ENCODE results near the gene XRN1.

DNA sequence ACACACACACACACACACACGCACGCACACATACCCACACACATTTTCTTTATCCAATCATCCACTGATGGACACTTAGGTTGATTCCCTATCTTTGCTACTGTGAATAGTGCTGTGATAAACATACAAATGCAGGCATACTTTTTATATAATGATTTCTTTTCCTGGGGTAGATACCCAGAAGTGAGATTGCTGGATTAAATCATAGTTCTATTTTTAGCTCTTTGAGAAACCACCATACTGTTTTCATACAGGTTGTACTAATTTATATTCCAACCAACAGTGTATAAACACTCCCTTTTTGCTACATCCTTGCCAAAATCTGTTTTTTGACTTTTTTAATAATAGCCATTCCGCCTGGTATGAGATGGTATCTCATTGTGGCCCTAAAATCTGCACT is 127.9 kb downstream of the XRN1 start:
- TF ChIP-seq, protein P1, sequence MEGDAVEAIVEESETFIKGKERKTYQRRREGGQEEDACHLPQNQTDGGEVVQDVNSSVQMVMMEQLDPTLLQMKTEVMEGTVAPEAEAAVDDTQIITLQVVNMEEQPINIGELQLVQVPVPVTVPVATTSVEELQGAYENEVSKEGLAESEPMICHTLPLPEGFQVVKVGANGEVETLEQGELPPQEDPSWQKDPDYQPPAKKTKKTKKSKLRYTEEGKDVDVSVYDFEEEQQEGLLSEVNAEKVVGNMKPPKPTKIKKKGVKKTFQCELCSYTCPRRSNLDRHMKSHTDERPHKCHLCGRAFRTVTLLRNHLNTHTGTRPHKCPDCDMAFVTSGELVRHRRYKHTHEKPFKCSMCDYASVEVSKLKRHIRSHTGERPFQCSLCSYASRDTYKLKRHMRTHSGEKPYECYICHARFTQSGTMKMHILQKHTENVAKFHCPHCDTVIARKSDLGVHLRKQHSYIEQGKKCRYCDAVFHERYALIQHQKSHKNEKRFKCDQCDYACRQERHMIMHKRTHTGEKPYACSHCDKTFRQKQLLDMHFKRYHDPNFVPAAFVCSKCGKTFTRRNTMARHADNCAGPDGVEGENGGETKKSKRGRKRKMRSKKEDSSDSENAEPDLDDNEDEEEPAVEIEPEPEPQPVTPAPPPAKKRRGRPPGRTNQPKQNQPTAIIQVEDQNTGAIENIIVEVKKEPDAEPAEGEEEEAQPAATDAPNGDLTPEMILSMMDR (IDR thresholded peaks at IDR 0.05) = no peak
- TF ChIP-seq POLR2A (IDR thresholded peaks at IDR 0.05) (no peak), EP300 (IDR thresholded peaks at IDR 0.05) (no peak)
